ENCODE measurements around the gene P4HA2. TPM values are rescaled to one million over a fixed set of nuclear protein-coding genes. Genes with fewer than 3 reads are reported as not detected.
A peak's percentile ranks its signal among the peaks of the same experiment; 100 is the strongest.

Gene P4HA2
- polyA plus RNA-seq, 3 donors from 2014 or later, result 0.91 TPM; not detected in 1

GRCh38 chr5:132267931-132268768, 40.5 kb upstream of the P4HA2 start:
- Mint-ChIP-seq H3K9me3 (no peaks in the 10 kb centered on the region), H3K27me3 (ENCODE audit: low read depth in 3 of 3) (peaks cover 2 to 5% (median 4%) of the 10 kb centered on the region in 3 donors), H3K4me1 (peaks cover 0 to 9% of the 10 kb centered on the region in 2 donors), H3K36me3 (no peaks in the 10 kb centered on the region), H3K4me3 (no peak overlapping the region), H3K27ac (no peak overlapping the region)
- no peak for DNase-seq

- Mint-ChIP-seq H3K27ac (peak overlapping the region in 1 of 6 donors; percentile 54), H3K9me3 (no peaks in the 10 kb centered on the region), H3K27me3 (ENCODE audit: low read depth in 3 of 3) (no peaks in the 10 kb centered on the region), H3K36me3 (no peaks in the 10 kb centered on the region), H3K4me1 (peaks cover 0 to 4% of the 10 kb centered on the region in 2 donors), H3K4me3 (no peak overlapping the region)
- no peak for DNase-seq
Observed at GRCh38 chr5:132267166-132267739, 39.6 kb upstream of the P4HA2 start.

GRCh38 chr5:132266836-132267160, 39.1 kb upstream of the P4HA2 start:
- peaks cover 0 to 4% of the 10 kb centered on the region in 2 donors for H3K4me1 Mint-ChIP-seq
- no peaks in the 10 kb centered on the region for H3K9me3 Mint-ChIP-seq
- no peak overlapping the region for H3K4me3 Mint-ChIP-seq
- H3K27me3 Mint-ChIP-seq (ENCODE audit: low read depth in 3 of 3), result no peaks in the 10 kb centered on the region
- no peak overlapping the region for H3K27ac Mint-ChIP-seq
- no peaks in the 10 kb centered on the region for H3K36me3 Mint-ChIP-seq
- no peak for DNase-seq

GRCh38 chr5:132266031-132266835, 38.6 kb upstream of the P4HA2 start:
- no peaks in the 10 kb centered on the region for H3K27me3 Mint-ChIP-seq (ENCODE audit: low read depth in 3 of 3)
- no peaks in the 10 kb centered on the region for H3K9me3 Mint-ChIP-seq
- peaks cover 0 to 1% of the 10 kb centered on the region in 2 donors for H3K4me1 Mint-ChIP-seq
- H3K36me3 Mint-ChIP-seq, result no peaks in the 10 kb centered on the region
- DNase-seq, result no peak
- no peak overlapping the region for H3K4me3 Mint-ChIP-seq
- no peak overlapping the region for H3K27ac Mint-ChIP-seq

- Mint-ChIP-seq H3K27me3 (ENCODE audit: low read depth in 3 of 3) (no peaks in the 10 kb centered on the region), H3K27ac (no peak overlapping the region), H3K36me3 (peaks cover 0 to 1% (median 0%) of the 10 kb centered on the region in 3 donors), H3K4me1 (no peaks in the 10 kb centered on the region), H3K9me3 (no peaks in the 10 kb centered on the region), H3K4me3 (no peak overlapping the region)
- no peak for DNase-seq
Observed at GRCh38 chr5:132265336-132266030, 37.8 kb upstream of the P4HA2 start.

- no peak overlapping the region for H3K4me3 Mint-ChIP-seq
- no peaks in the 10 kb centered on the region for H3K27me3 Mint-ChIP-seq (ENCODE audit: low read depth in 3 of 3)
- no peaks in the 10 kb centered on the region for H3K4me1 Mint-ChIP-seq
- H3K36me3 Mint-ChIP-seq, result peaks cover 0 to 3% (median 0%) of the 10 kb centered on the region in 3 donors
- no peak for DNase-seq
- H3K27ac Mint-ChIP-seq, result peak overlapping the region in 1 of 6 donors; percentile 64
- no peaks in the 10 kb centered on the region for H3K9me3 Mint-ChIP-seq
Observed at GRCh38 chr5:132264546-132265335, 37.1 kb upstream of the P4HA2 start.

- no peak for DNase-seq
- peaks cover 0 to 3% (median 0%) of the 10 kb centered on the region in 3 donors for H3K36me3 Mint-ChIP-seq
- H3K4me3 Mint-ChIP-seq, result no peak overlapping the region
- no peak overlapping the region for H3K27ac Mint-ChIP-seq
- no peaks in the 10 kb centered on the region for H3K9me3 Mint-ChIP-seq
- H3K27me3 Mint-ChIP-seq (ENCODE audit: low read depth in 3 of 3), result peaks cover 0 to 4% (median 0%) of the 10 kb centered on the region in 3 donors
- H3K4me1 Mint-ChIP-seq, result no peaks in the 10 kb centered on the region
Observed at GRCh38 chr5:132263548-132264261, 36.1 kb upstream of the P4HA2 start.

GRCh38 chr5:132262882-132263547, 35.4 kb upstream of the P4HA2 start:
- DNase-seq, result no peak
- no peaks in the 10 kb centered on the region for H3K9me3 Mint-ChIP-seq
- H3K4me3 Mint-ChIP-seq, result no peak overlapping the region
- no peak overlapping the region for H3K27ac Mint-ChIP-seq
- H3K4me1 Mint-ChIP-seq, result no peaks in the 10 kb centered on the region
- peaks cover 0 to 4% (median 0%) of the 10 kb centered on the region in 3 donors for H3K27me3 Mint-ChIP-seq (ENCODE audit: low read depth in 3 of 3)
- H3K36me3 Mint-ChIP-seq, result peaks cover 0 to 3% (median 0%) of the 10 kb centered on the region in 3 donors

GRCh38 chr5:132261881-132262845, 34.5 kb upstream of the P4HA2 start:
- Mint-ChIP-seq H3K9me3 (no peaks in the 10 kb centered on the region), H3K36me3 (peaks cover 0 to 3% (median 0%) of the 10 kb centered on the region in 3 donors), H3K27me3 (ENCODE audit: low read depth in 3 of 3) (peaks cover 0 to 4% (median 0%) of the 10 kb centered on the region in 3 donors), H3K4me3 (no peak overlapping the region), H3K27ac (no peak overlapping the region), H3K4me1 (no peaks in the 10 kb centered on the region)
- DNase-seq, result no peak

- no peak for DNase-seq
- H3K27ac Mint-ChIP-seq, result no peak overlapping the region
- no peaks in the 10 kb centered on the region for H3K4me1 Mint-ChIP-seq
- H3K27me3 Mint-ChIP-seq (ENCODE audit: low read depth in 3 of 3), result peaks cover 0 to 8% (median 6%) of the 10 kb centered on the region in 3 donors
- no peak overlapping the region for H3K4me3 Mint-ChIP-seq
- no peaks in the 10 kb centered on the region for H3K9me3 Mint-ChIP-seq
- H3K36me3 Mint-ChIP-seq, result peaks cover 0 to 8% (median 0%) of the 10 kb centered on the region in 3 donors
Observed at GRCh38 chr5:132260714-132261551, 33.3 kb upstream of the P4HA2 start.

- Mint-ChIP-seq H3K4me3 (no peak overlapping the region), H3K9me3 (no peaks in the 10 kb centered on the region), H3K27ac (no peak overlapping the region), H3K27me3 (ENCODE audit: low read depth in 3 of 3) (peaks cover 0 to 11% (median 6%) of the 10 kb centered on the region in 3 donors), H3K36me3 (peaks cover 0 to 8% (median 0%) of the 10 kb centered on the region in 3 donors), H3K4me1 (no peaks in the 10 kb centered on the region)
- no peak for DNase-seq
Observed at GRCh38 chr5:132260051-132260450, 32.4 kb upstream of the P4HA2 start.

Data from immature natural killer cell (primary cell).